HEK293 (cell line): Measurements from ENCODE around the gene DIP2C.

Experiments
- CTCF ChIA-PET: fragments of 350-600 bp; formaldehyde crosslinking; extraction: SDS; loops from one replicate; lab custom pipeline; 2021; ENCODE audit warnings: antibody characterized with exemption; lab: Yijun Ruan, JAX
- POLR2A ChIA-PET: fragments of 300-600 bp; formaldehyde crosslinking; extraction: SDS; loops from one replicate; lab custom pipeline; 2020; ENCODE audit warnings: antibody characterized with exemption, inconsistent platforms; lab: Yijun Ruan, JAX
- H3K27ac ChIP-seq: fragments of 200-500 bp; sonication (Bioruptor generic); 2 replicates; pipeline ENCODE4 v1.5.1; 2014; ENCODE audit warnings: low read depth, low read length, control low read depth, inconsistent platforms; ENCODE audit errors: extremely low read depth
- H3K36me3 ChIP-seq, 2 experiments: fragments of 200-500 bp in 1 of 2; sonication (Bioruptor generic) in 1 of 2; 1 replicate in 1 of 2; 2 replicates in 1 of 2; pipeline ENCODE4 v1.5.1; 2014 to 2017; ENCODE audit warnings: inconsistent platforms in 2 of 2, low read length in 2 of 2; ENCODE audit not compliant: control insufficient read depth in 2 of 2, insufficient read depth in 1 of 2
- H3K4me1 ChIP-seq: fragments of 200-500 bp; sonication (Bioruptor generic); 2 replicates; pipeline ENCODE4 v1.5.1; 2014; ENCODE audit warnings: mild to moderate bottlenecking, low read length, inconsistent platforms; ENCODE audit not compliant: control insufficient read depth, insufficient read depth
- H3K4me3 ChIP-seq: 2 replicates; pipeline ENCODE4 v1.5.1; 2011; ENCODE audit warnings: low read depth, mild to moderate bottlenecking, control low read depth, low read length, moderate library complexity
- H3K9me3 ChIP-seq: fragments of 200-500 bp; sonication (Bioruptor generic); 2 replicates; pipeline ENCODE4 v1.5.1; 2014; ENCODE audit warnings: low read depth, low read length, inconsistent platforms; ENCODE audit not compliant: control insufficient read depth, insufficient read depth
- HOXD13 ChIP-seq: sonication (generic); formaldehyde crosslinking; IDR thresholded peaks from 2 replicates; pipeline ENCODE4 v1.8.0; 2022; ENCODE audit warnings: missing genetic modification reagents, borderline replicate concordance
- PBX3 ChIP-seq: sonication (generic); formaldehyde crosslinking; IDR thresholded peaks from 2 replicates; pipeline ENCODE4 v1.8.1; 2022; ENCODE audit warnings: mild to moderate bottlenecking, moderate library complexity, missing genetic modification reagents
- PRDM10 ChIP-seq: fragments of 450-650 bp; formaldehyde crosslinking; IDR thresholded peaks from 2 replicates; pipeline ENCODE4 v1.5.1; 2016; ENCODE audit warnings: missing biosample characterization, missing genetic modification characterization
- TRIM28 ChIP-seq: IDR thresholded peaks from 2 replicates; pipeline ENCODE4 v1.6.1; 2011; ENCODE audit warnings: low read length, control low read depth, borderline replicate concordance
- ZFP37 ChIP-seq: fragments of 450-650 bp; formaldehyde crosslinking; IDR thresholded peaks from 2 replicates; pipeline ENCODE4 v1.5.1; 2016; ENCODE audit warnings: missing biosample characterization, missing genetic modification characterization
- ZNF202 ChIP-seq: fragments of 450-650 bp; formaldehyde crosslinking; IDR thresholded peaks from 2 replicates; pipeline ENCODE4 v1.5.1; 2016; ENCODE audit warnings: missing biosample characterization, missing genetic modification characterization, borderline replicate concordance
- ZNF324 ChIP-seq: fragments of 450-650 bp; formaldehyde crosslinking; IDR thresholded peaks from 2 replicates; pipeline ENCODE4 v1.5.1; 2016; ENCODE audit warnings: missing biosample characterization, missing genetic modification characterization
- ZNF362 ChIP-seq: fragments of 450-650 bp; formaldehyde crosslinking; IDR thresholded peaks from 2 replicates; pipeline ENCODE4 v1.5.1; 2016; ENCODE audit warnings: missing biosample characterization, missing genetic modification characterization
- ZNF571 ChIP-seq: fragments of 450-650 bp; formaldehyde crosslinking; IDR thresholded peaks from 2 replicates; pipeline ENCODE4 v1.5.0; 2017; ENCODE audit warnings: missing biosample characterization, missing genetic modification characterization
- ZNF704 ChIP-seq: fragments of 450-650 bp; formaldehyde crosslinking; IDR thresholded peaks from 2 replicates; pipeline ENCODE4 v1.5.1; 2016; ENCODE audit warnings: missing biosample characterization, missing genetic modification characterization
- ZNF747 ChIP-seq: fragments of 450-650 bp; formaldehyde crosslinking; IDR thresholded peaks from 2 replicates; pipeline ENCODE4 v1.5.1; 2016; ENCODE audit warnings: missing biosample characterization, missing genetic modification characterization
- TF ChIP-seq, protein P1 (sequence below): fragments of 450-650 bp; formaldehyde crosslinking; IDR thresholded peaks from 2 replicates; pipeline ENCODE4 v1.5.1; 2016; ENCODE audit warnings: missing biosample characterization, missing genetic modification characterization
- TF ChIP-seq, protein P2 (sequence below): fragments of 450-650 bp; formaldehyde crosslinking; IDR thresholded peaks from 2 replicates; pipeline ENCODE4 v1.5.1; 2016; ENCODE audit warnings: missing biosample characterization, missing genetic modification characterization
- TF ChIP-seq, protein P3 (sequence below): fragments of 450-650 bp; formaldehyde crosslinking; IDR thresholded peaks from 2 replicates; pipeline ENCODE4 v1.5.1; 2016; ENCODE audit warnings: missing biosample characterization, missing genetic modification characterization
- TF ChIP-seq, protein P4 (sequence below): fragments of 450-650 bp; formaldehyde crosslinking; IDR thresholded peaks from 2 replicates; pipeline ENCODE4 v1.5.0; 2017; ENCODE audit warnings: missing biosample characterization, missing genetic modification characterization, borderline replicate concordance

DIP2C gene

GRCh38 chr10:514137-514671 lies 175.3 kb downstream of the DIP2C start:
- H3K4me1 ChIP-seq: no peaks in the 10 kb centered on the region
- ChIA-PET CTCF (interaction anchor here (0.6 to 0.7 kb wide), 2 partner anchors 440 to 488 kb away, joined by 3 read pairs; no protein-coding TSS in a partner anchor), POLR2A (interaction anchor here (0.5 kb wide), 1 partner anchor 139 kb away, joined by 3 read pairs; no protein-coding TSS in a partner anchor)
- no peaks in the 10 kb centered on the region for H3K36me3 ChIP-seq
- TF ChIP-seq, protein P1, sequence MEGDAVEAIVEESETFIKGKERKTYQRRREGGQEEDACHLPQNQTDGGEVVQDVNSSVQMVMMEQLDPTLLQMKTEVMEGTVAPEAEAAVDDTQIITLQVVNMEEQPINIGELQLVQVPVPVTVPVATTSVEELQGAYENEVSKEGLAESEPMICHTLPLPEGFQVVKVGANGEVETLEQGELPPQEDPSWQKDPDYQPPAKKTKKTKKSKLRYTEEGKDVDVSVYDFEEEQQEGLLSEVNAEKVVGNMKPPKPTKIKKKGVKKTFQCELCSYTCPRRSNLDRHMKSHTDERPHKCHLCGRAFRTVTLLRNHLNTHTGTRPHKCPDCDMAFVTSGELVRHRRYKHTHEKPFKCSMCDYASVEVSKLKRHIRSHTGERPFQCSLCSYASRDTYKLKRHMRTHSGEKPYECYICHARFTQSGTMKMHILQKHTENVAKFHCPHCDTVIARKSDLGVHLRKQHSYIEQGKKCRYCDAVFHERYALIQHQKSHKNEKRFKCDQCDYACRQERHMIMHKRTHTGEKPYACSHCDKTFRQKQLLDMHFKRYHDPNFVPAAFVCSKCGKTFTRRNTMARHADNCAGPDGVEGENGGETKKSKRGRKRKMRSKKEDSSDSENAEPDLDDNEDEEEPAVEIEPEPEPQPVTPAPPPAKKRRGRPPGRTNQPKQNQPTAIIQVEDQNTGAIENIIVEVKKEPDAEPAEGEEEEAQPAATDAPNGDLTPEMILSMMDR (tag by site-specific recombination): no peak
- no peaks in the 10 kb centered on the region for H3K9me3 ChIP-seq
- H3K4me3 ChIP-seq: no peak overlapping the region
- no peak overlapping the region for H3K27ac ChIP-seq

DNA sequence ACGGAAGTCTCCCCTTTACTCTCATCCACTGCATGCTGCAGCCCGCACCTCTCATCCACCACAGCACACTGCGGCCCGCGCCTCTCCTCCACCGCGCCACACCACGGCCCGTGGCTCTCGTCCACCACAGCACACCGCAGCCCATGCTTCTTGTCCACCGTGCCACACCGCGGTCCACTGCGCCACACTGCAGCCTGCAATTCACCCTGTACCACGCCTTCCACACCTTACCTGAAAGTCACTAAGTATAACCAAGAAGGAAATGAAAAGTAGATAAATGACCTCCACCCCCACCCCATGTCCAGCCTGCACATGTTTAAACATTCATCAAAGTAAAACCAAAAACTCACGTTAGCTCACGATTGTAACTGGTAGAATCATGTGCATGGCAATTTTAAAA lies 176.1 kb downstream of the DIP2C start:
- H3K4me1 ChIP-seq: no peaks in the 10 kb centered on the region
- POLR2A ChIA-PET: no interaction called here
- no peak for TF ChIP-seq ZNF571 (tag by site-specific recombination)
- TF ChIP-seq PBX3: no peak
- no peak for TF ChIP-seq ZNF747 (tag by site-specific recombination)
- TF ChIP-seq, protein P2, sequence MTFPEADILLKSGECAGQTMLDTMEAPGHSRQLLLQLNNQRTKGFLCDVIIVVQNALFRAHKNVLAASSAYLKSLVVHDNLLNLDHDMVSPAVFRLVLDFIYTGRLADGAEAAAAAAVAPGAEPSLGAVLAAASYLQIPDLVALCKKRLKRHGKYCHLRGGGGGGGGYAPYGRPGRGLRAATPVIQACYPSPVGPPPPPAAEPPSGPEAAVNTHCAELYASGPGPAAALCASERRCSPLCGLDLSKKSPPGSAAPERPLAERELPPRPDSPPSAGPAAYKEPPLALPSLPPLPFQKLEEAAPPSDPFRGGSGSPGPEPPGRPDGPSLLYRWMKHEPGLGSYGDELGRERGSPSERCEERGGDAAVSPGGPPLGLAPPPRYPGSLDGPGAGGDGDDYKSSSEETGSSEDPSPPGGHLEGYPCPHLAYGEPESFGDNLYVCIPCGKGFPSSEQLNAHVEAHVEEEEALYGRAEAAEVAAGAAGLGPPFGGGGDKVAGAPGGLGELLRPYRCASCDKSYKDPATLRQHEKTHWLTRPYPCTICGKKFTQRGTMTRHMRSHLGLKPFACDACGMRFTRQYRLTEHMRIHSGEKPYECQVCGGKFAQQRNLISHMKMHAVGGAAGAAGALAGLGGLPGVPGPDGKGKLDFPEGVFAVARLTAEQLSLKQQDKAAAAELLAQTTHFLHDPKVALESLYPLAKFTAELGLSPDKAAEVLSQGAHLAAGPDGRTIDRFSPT: no peak
- TF ChIP-seq, protein P1 (tag by site-specific recombination): no peak
- no peak for TF ChIP-seq ZNF362 (tag by site-specific recombination)
- TF ChIP-seq ZNF704 (tag by site-specific recombination): no peak
- TF ChIP-seq TRIM28: no peak
- TF ChIP-seq PRDM10: no peak
- no peak for TF ChIP-seq HOXD13 (CRISPR knock-in tag)
- TF ChIP-seq, protein P3, sequence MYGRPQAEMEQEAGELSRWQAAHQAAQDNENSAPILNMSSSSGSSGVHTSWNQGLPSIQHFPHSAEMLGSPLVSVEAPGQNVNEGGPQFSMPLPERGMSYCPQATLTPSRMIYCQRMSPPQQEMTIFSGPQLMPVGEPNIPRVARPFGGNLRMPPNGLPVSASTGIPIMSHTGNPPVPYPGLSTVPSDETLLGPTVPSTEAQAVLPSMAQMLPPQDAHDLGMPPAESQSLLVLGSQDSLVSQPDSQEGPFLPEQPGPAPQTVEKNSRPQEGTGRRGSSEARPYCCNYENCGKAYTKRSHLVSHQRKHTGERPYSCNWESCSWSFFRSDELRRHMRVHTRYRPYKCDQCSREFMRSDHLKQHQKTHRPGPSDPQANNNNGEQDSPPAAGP (tag by site-specific recombination): no peak
- TF ChIP-seq, protein P4, sequence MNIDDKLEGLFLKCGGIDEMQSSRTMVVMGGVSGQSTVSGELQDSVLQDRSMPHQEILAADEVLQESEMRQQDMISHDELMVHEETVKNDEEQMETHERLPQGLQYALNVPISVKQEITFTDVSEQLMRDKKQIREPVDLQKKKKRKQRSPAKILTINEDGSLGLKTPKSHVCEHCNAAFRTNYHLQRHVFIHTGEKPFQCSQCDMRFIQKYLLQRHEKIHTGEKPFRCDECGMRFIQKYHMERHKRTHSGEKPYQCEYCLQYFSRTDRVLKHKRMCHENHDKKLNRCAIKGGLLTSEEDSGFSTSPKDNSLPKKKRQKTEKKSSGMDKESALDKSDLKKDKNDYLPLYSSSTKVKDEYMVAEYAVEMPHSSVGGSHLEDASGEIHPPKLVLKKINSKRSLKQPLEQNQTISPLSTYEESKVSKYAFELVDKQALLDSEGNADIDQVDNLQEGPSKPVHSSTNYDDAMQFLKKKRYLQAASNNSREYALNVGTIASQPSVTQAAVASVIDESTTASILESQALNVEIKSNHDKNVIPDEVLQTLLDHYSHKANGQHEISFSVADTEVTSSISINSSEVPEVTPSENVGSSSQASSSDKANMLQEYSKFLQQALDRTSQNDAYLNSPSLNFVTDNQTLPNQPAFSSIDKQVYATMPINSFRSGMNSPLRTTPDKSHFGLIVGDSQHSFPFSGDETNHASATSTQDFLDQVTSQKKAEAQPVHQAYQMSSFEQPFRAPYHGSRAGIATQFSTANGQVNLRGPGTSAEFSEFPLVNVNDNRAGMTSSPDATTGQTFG: no peak
- no peak for TF ChIP-seq ZNF324 (tag by site-specific recombination)
- no peak for TF ChIP-seq ZFP37 (tag by site-specific recombination)
- no peak for TF ChIP-seq ZNF202

More for the DNA sequence above, 176.1 kb downstream of the DIP2C start:
- CTCF ChIA-PET: interaction anchor here (0.6 to 1.3 kb wide), 2 partner anchors 16 to 489 kb away, joined by 3 to 4 read pairs; no protein-coding TSS in a partner anchor
- Histone ChIP-seq H3K27ac (no peak overlapping the region), H3K36me3 (no peaks in the 10 kb centered on the region), H3K4me3 (no peak overlapping the region), H3K9me3 (no peaks in the 10 kb centered on the region)
